Body of pancreas (tissue), 4 donors: Measurements from ENCODE around the gene MCF2L2. TPM values are rescaled to one million over a fixed set of nuclear protein-coding genes. Genes with fewer than 3 reads are reported as not detected.

Experiments
- ATAC-seq: fragments of 150-250 bp; one replicate; pipeline ENCODE4 v1.9.1; 2016
- DNase-seq, 4 donors: peaks; one replicate each; pipeline ENCODE4 v3.0.0-alpha.2; 2019
- H3K27ac ChIP-seq, 4 donors: fragments of 200-600 bp; sonication (generic); 1 replicate in 3 of 4; 2 replicates in 1 of 4; pipeline versions ENCODE4 v1.5.1 to v1.6.1; 2016 to 2019; ENCODE audit warnings: mild to moderate bottlenecking in 1 of 4, mixed read lengths in 1 of 4, moderate library complexity in 1 of 4
- H3K27me3 ChIP-seq, 2 donors: fragments of 200-600 bp; sonication (generic); one replicate each; pipeline ENCODE4 v1.6.0; 2016; ENCODE audit warnings: mild to moderate bottlenecking in 1 of 2
- H3K36me3 ChIP-seq, 2 donors: fragments of 200-600 bp; sonication (generic); replicated peaks in 1 of 2; 2 replicates each; pipeline ENCODE4 v1.5.1; 2016; ENCODE audit warnings: low read depth in 2 of 2; ENCODE audit not compliant: insufficient read depth in 1 of 2
- H3K4me1 ChIP-seq: fragments of 200-600 bp; sonication (generic); one replicate; pipeline ENCODE4 v1.6.0; 2016
- H3K4me3 ChIP-seq, 2 donors: fragments of 200-600 bp; sonication (generic); 1 replicate in 1 of 2; 2 replicates in 1 of 2; pipeline ENCODE4 v1.5.1; 2016 to 2019
- H3K9me3 ChIP-seq, 3 donors: fragments of 200-600 bp; sonication (generic); 1 replicate in 2 of 3; 2 replicates in 1 of 3; pipeline ENCODE4 v1.5.1; 2016
- POLR2A ChIP-seq, 3 donors: fragments of 450-650 bp; IDR thresholded peaks; one replicate each; pipeline ENCODE4 v1.6.1; 2016; ENCODE audit warnings: antibody characterized with exemption in 3 of 3, mild to moderate bottlenecking in 2 of 3
- WGBS, 2 donors: methylation state at CpG; one replicate each; pipeline ENCODE4 v1.1.5; 2017; 5-methylcytosine and 5-hydroxymethylcytosine counted together
- intact Hi-C: fragments of 100-400 bp; cut with DNase I; formaldehyde crosslinking; loops from one replicate; pipeline ENCODE4 v1.15.1; 2023
- total RNA-seq, 2 donors: library from RNA; depleted of rRNA; stranded (reverse); fragments of >200 nt; gene quantifications; one replicate each; pipeline ENCODE4 v1.1.0, GENCODE V29; 2016
- TF ChIP-seq, protein P1 (sequence below), 7 experiments: fragments of 450-650 bp in 4 of 7; fragments of 200-600 bp in 3 of 7; sonication (generic) in 3 of 7; IDR thresholded peaks; one replicate each; pipeline ENCODE4 v1.5.1; 2016 to 2019; ENCODE audit warnings: antibody characterized with exemption in 7 of 7

The MCF2L2 gene
- total RNA-seq, 2 donors from 2014 or later = 0.26 TPM; not detected in 1

DNA sequence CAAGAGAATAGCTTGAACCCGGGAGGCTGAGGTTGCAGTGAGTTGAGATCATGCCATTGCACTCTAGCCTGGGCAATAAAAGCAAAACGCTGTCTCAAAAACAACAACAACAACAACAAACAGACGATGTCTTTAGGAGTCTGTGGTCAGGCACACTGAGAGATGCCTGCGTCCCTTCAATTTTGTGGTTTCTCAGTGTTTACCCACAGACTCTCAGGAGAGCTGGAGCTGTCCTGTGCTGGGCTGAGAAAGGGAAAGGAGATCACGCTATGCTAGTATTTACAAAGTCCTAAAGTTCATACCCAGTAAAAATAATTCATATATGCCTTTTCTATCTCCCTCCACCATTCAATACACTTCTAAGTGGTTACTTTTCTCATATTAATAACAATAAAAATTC is 272.2 kb downstream of the MCF2L2 start:
- H3K27ac ChIP-seq = no peak overlapping the region
- H3K4me1 ChIP-seq = no peaks in the 10 kb centered on the region
- H3K4me3 ChIP-seq = no peak overlapping the region
- DNase-seq = no peak
- WGBS, 2 donors = 92 to 94% methylated on average over 5 of the region's 5 CpGs
- TF ChIP-seq, protein P1, sequence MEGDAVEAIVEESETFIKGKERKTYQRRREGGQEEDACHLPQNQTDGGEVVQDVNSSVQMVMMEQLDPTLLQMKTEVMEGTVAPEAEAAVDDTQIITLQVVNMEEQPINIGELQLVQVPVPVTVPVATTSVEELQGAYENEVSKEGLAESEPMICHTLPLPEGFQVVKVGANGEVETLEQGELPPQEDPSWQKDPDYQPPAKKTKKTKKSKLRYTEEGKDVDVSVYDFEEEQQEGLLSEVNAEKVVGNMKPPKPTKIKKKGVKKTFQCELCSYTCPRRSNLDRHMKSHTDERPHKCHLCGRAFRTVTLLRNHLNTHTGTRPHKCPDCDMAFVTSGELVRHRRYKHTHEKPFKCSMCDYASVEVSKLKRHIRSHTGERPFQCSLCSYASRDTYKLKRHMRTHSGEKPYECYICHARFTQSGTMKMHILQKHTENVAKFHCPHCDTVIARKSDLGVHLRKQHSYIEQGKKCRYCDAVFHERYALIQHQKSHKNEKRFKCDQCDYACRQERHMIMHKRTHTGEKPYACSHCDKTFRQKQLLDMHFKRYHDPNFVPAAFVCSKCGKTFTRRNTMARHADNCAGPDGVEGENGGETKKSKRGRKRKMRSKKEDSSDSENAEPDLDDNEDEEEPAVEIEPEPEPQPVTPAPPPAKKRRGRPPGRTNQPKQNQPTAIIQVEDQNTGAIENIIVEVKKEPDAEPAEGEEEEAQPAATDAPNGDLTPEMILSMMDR (IDR thresholded peaks at IDR 0.05) = no peak
- no peak for TF ChIP-seq POLR2A (IDR thresholded peaks at IDR 0.05)
- no peaks in the 10 kb centered on the region for H3K36me3 ChIP-seq
- ATAC-seq = no peak
- no peaks in the 10 kb centered on the region for H3K9me3 ChIP-seq
- H3K27me3 ChIP-seq = no peaks in the 10 kb centered on the region
- intact Hi-C loops = no loop called here

DNA sequence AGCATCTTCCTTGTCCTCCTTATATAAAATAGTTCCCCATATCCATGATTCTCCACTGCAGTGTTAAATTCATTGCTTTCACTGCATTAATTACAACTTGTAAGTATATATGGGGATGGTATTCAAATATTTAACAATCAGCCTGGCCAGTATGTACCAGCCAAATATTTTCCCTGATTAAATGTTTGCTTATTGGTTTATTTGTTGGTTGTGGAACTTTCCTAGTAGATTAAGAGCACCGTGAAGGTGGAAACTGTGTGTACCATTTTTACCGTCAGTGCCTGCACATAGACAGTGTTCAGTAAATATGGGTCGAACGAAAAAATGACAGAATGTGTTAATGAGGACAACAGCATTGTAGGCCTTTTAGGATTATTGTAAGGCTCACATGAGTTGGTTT is 272.9 kb downstream of the MCF2L2 start:
- TF ChIP-seq POLR2A (IDR thresholded peaks at IDR 0.05) = no peak
- TF ChIP-seq, protein P1 (IDR thresholded peaks at IDR 0.05) = no peak
- no peak for ATAC-seq
- intact Hi-C loops = no loop called here
- Histone ChIP-seq H3K36me3 (no peaks in the 10 kb centered on the region), H3K27ac (no peak overlapping the region), H3K9me3 (no peaks in the 10 kb centered on the region), H3K4me3 (no peak overlapping the region), H3K27me3 (no peaks in the 10 kb centered on the region), H3K4me1 (no peaks in the 10 kb centered on the region)
- no peak for DNase-seq
- 45 to 51% methylated on average over 4 of the region's 4 CpGs for WGBS, 2 donors

DNA sequence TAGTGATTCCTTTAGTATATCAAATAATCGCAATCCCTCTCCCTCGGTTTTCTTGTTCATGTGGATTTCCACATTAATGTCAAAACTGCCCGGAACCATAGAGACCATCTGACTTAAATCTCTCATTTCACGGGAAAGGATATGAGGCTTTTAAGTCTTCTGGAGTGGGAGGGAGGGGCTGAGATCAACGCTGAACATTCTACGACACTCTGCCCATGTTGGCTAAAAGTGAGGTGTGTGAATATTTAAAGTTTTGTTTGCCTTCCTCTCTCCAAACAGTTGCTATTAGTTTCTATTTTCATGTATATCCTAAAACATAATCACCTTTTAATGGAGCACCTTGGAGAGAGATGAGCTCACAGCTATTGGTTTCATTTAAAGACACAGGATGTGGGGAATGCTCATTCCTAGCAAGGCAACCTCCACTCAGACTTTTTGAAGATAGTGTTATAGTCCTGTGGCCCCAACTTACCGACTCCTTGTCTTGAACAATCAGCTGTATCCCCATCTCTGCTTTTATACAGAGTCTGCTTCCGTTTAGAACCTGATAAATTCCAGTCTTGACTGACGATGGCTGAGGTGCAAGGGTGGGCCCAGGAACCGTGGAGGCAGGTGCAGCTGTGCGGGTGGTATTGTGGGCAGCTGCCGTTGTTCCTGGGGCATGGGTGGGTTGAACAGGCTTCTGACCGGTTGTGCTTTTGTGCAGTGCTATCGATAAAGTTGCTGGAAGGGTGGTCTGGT is 275.0 kb downstream of the MCF2L2 start:
- no peak for DNase-seq
- Histone ChIP-seq H3K36me3 (no peaks in the 10 kb centered on the region), H3K4me1 (no peaks in the 10 kb centered on the region), H3K9me3 (no peaks in the 10 kb centered on the region), H3K4me3 (no peak overlapping the region), H3K27ac (no peak overlapping the region), H3K27me3 (no peaks in the 10 kb centered on the region)
- intact Hi-C loops = no loop called here
- TF ChIP-seq, protein P1 (IDR thresholded peaks at IDR 0.05) = no peak
- no peak for TF ChIP-seq POLR2A (IDR thresholded peaks at IDR 0.05)
- ATAC-seq = no peak
- 90 to 91% methylated on average over 14 of the region's 14 CpGs for WGBS, 2 donors

DNA sequence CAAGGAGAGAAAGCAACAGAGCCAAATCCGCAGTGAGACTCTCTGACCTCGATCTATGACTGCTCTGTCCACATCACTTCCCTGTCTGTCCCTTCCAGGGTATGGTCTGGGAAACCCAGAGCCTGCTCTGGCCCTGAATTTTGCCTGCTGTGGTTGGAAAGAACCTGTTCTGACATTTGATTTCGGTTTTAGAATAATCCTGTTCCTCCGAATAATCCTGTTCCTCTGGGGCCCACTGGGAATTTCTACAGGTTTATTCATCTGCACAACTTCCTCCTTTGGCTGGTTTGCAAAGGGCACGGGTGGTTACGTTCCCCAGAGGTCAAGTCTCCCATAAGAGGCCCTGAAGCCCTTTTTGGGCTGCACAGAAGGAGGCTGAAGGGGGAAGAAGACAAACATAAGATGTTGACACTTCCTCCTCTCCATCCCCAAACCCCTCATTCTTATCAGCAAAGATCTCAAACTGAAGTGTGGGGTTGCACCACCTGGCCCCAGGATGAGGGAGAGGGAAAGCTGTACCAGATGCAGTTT is 276.5 kb downstream of the MCF2L2 start:
- no peaks in the 10 kb centered on the region for H3K9me3 ChIP-seq
- TF ChIP-seq, protein P1 (IDR thresholded peaks at IDR 0.05) = no peak
- no peak for TF ChIP-seq POLR2A (IDR thresholded peaks at IDR 0.05)
- WGBS, 2 donors = 32 to 62% methylated on average over 6 of the region's 6 CpGs
- intact Hi-C loops = no loop called here
- H3K36me3 ChIP-seq = no peaks in the 10 kb centered on the region
- H3K4me1 ChIP-seq = no peaks in the 10 kb centered on the region
- H3K27me3 ChIP-seq = no peaks in the 10 kb centered on the region
- ATAC-seq (no peak), DNase-seq (no peak)
- peak overlapping the region in 1 of 4 donors; percentile 11 for H3K27ac ChIP-seq
- H3K4me3 ChIP-seq = no peak overlapping the region

DNA sequence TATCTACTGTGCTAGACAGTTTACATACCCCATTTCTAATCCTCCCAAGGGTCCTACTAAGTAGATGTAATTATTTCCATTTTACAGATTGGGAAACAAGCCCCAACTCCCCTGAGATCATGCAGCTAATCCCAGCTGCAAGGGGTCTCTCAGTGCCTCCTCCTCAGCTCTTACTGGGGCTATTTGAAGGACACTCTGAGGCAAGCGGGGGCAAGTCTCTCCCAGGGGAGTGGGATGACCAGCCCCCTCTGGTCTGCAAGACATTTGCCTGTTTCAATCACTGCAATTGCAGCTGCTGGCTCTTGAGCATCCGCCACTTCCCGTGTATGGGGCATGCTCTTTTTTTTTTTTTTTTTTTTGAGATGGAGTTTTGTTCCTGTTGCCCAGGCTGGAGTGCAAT is 277.3 kb downstream of the MCF2L2 start:
- no peak overlapping the region for H3K4me3 ChIP-seq
- intact Hi-C loops = no loop called here
- WGBS, 2 donors = 92 to 98% methylated on average over 2 to 3 of the region's 3 CpGs
- H3K36me3 ChIP-seq = no peaks in the 10 kb centered on the region
- H3K4me1 ChIP-seq = no peaks in the 10 kb centered on the region
- no peak for ATAC-seq
- TF ChIP-seq, protein P1 (IDR thresholded peaks at IDR 0.05) = no peak
- TF ChIP-seq POLR2A (IDR thresholded peaks at IDR 0.05) = no peak
- H3K27me3 ChIP-seq = no peaks in the 10 kb centered on the region
- DNase-seq = no peak
- no peaks in the 10 kb centered on the region for H3K9me3 ChIP-seq
- no peak overlapping the region for H3K27ac ChIP-seq
